Measurements from ENCODE around the gene COX6A1. TPM values are rescaled to one million over a fixed set of nuclear protein-coding genes. Genes with fewer than 3 reads are reported as not detected.

The COX6A1 gene
- total and polyA plus RNA-seq, 8 donors, result 86.4 to 1,200 (median 672) TPM

GRCh38 chr12:120390540-120391120, 47.3 kb upstream of the COX6A1 start:
- intact Hi-C loops (cut with DNase I; ENCODE audit: low total_unique reads), result no loop called here
- WGBS, 5 donors, result 79 to 93% (median 91%) methylated on average over 1 of the region's 1 CpG
- no peaks in the 10 kb centered on the region for H3K9me3 ChIP-seq
- no peak overlapping the region for H3K27ac ChIP-seq
- H3K36me3 ChIP-seq, result no peaks in the 10 kb centered on the region
- TF ChIP-seq CTCF (IDR thresholded peaks at IDR 0.05), result no peak
- TF ChIP-seq POLR2A (IDR thresholded peaks at IDR 0.05), result no peak
- TF ChIP-seq EP300 (IDR thresholded peaks at IDR 0.05), result no peak
- TF ChIP-seq POLR2AphosphoS5 (IDR thresholded peaks at IDR 0.05), result no peak
- H3K27me3 ChIP-seq, result peaks cover 0 to 61% (median 15%) of the 10 kb centered on the region in 3 donors
- peaks cover 0 to 14% (median 8%) of the 10 kb centered on the region in 4 donors for H3K4me1 ChIP-seq
- DNase-seq, result no peak
- no peak overlapping the region for H3K4me3 ChIP-seq

GRCh38 chr12:120394483-120395367, 43.2 kb upstream of the COX6A1 start:
- peak overlapping the region; percentile 64 to 86 (median 76) for H3K27ac ChIP-seq
- no peaks in the 10 kb centered on the region for H3K36me3 ChIP-seq
- H3K4me3 ChIP-seq, result peak overlapping the region in 1 of 4 donors; percentile 10
- TF ChIP-seq EP300 (IDR thresholded peaks at IDR 0.05) (no peak), POLR2A (IDR thresholded peaks at IDR 0.05) (peak in 1 of 4 donors; percentile 21), POLR2AphosphoS5 (IDR thresholded peaks at IDR 0.05) (peak in 2 of 3 donors; percentile 72 to 76)
- peak; percentile 91 to 93 for DNase-seq
- H3K4me1 ChIP-seq, result peaks cover 4 to 18% (median 8%) of the 10 kb centered on the region in 4 donors
- H3K27me3 ChIP-seq, result peaks cover 0 to 49% (median 9%) of the 10 kb centered on the region in 3 donors
- WGBS, 5 donors, result 15 to 26% (median 16%) methylated on average over 13 to 18 of the region's 18 CpGs
- no peaks in the 10 kb centered on the region for H3K9me3 ChIP-seq
- intact Hi-C loops (cut with DNase I; ENCODE audit: low total_unique reads), result no loop called here

DNA sequence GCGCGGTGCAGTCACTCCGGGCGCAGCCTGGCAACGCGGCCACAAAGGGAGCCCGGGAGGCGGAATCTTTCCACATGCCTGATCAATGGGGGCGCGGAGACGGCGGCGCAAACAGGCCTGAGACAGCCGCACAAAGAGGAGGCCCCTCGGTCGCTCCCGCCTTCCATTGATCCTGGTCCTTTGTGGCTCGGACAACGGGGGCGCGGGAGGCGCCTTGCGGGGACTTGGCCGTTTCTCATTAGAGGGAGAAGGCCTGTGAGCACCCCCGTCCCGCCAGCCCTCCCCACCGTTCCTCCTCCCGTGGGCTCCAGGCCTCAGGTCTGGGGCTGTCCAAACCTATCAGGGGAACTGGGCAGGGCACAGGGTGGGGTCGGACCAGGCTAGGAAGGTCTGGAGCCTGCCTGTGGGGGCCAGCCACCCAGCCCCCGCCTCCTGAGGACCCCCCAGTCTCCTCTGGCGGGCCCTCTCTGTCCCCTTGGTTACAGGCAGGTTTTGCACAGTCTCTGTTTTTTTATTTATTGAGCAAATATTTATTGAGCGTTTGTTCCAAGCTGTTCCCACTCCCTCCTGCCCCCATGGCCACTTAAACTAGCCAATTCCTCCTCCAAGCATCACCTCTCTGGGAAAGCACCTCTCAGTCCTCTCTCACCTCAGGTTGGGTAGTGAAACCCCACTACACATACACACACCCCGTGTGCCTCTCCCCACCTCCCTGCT, 39.9 kb upstream of the COX6A1 start:
- H3K27me3 ChIP-seq, result peaks cover 0 to 49% (median 9%) of the 10 kb centered on the region in 3 donors
- TF ChIP-seq POLR2AphosphoS5 (IDR thresholded peaks at IDR 0.05), result no peak
- peaks cover 4 to 18% (median 8%) of the 10 kb centered on the region in 4 donors for H3K4me1 ChIP-seq
- WGBS, 5 donors, result 24 to 45% (median 31%) methylated on average over 15 to 33 of the region's 33 CpGs
- intact Hi-C loops (cut with DNase I; ENCODE audit: low total_unique reads), result no loop called here
- H3K36me3 ChIP-seq, result no peaks in the 10 kb centered on the region
- no peaks in the 10 kb centered on the region for H3K9me3 ChIP-seq
- H3K4me3 ChIP-seq, result peak overlapping the region in 2 of 4 donors; percentile 9 to 12
- DNase-seq, result peak; percentile 35 to 76
- peak overlapping the region; percentile 31 to 54 (median 48) for H3K27ac ChIP-seq

- TF ChIP-seq POLR2A (IDR thresholded peaks at IDR 0.05) (no peak), CTCF (IDR thresholded peaks at IDR 0.05) (no peak), EP300 (IDR thresholded peaks at IDR 0.05) (no peak), POLR2AphosphoS5 (IDR thresholded peaks at IDR 0.05) (no peak)
- Histone ChIP-seq H3K27ac (no peak overlapping the region), H3K36me3 (no peaks in the 10 kb centered on the region), H3K9me3 (no peaks in the 10 kb centered on the region), H3K27me3 (peaks cover 0 to 33% (median 7%) of the 10 kb centered on the region in 3 donors), H3K4me3 (no peak overlapping the region), H3K4me1 (peaks cover 4 to 12% (median 8%) of the 10 kb centered on the region in 4 donors)
- intact Hi-C loops (cut with DNase I; ENCODE audit: low total_unique reads), result no loop called here
- 64 to 79% (median 76%) methylated on average over 5 of the region's 5 CpGs for WGBS, 5 donors
- peak in 1 of 2 donors; percentile 46 for DNase-seq
Measured at GRCh38 chr12:120399531-120399930, 38.4 kb upstream of the COX6A1 start.

- WGBS, 5 donors, result 21 to 38% (median 27%) methylated on average over 13 of the region's 13 CpGs
- DNase-seq, result peak in 1 of 2 donors; percentile 41
- peaks cover 4 to 12% (median 8%) of the 10 kb centered on the region in 4 donors for H3K4me1 ChIP-seq
- no peak for TF ChIP-seq POLR2A (IDR thresholded peaks at IDR 0.05)
- no peak for TF ChIP-seq EP300 (IDR thresholded peaks at IDR 0.05)
- TF ChIP-seq CTCF (IDR thresholded peaks at IDR 0.05), result no peak
- no peak for TF ChIP-seq POLR2AphosphoS5 (IDR thresholded peaks at IDR 0.05)
- H3K4me3 ChIP-seq, result no peak overlapping the region
- no peaks in the 10 kb centered on the region for H3K9me3 ChIP-seq
- no peak overlapping the region for H3K27ac ChIP-seq
- H3K27me3 ChIP-seq, result peaks cover 0 to 22% (median 0%) of the 10 kb centered on the region in 3 donors
- intact Hi-C loops (cut with DNase I; ENCODE audit: low total_unique reads), result no loop called here
- no peaks in the 10 kb centered on the region for H3K36me3 ChIP-seq
Measured at GRCh38 chr12:120402217-120402616, 35.7 kb upstream of the COX6A1 start.

Data from stomach (tissue), 9 donors.